ENCODE data around the gene OR5H1. TPM values are rescaled to one million over a fixed set of nuclear protein-coding genes. Genes with fewer than 3 reads are reported as not detected.

OR5H1 gene
- total RNA-seq, 1 donor: not detected

GRCh38 chr3:98151241-98151640, 20.7 kb downstream of the OR5H1 start:
- no peak overlapping the region for H3K4me3 ChIP-seq (ENCODE audit: low read depth, low read length)
- no peak for DNase-seq (ENCODE audit: low read depth)
- no peak for TF ChIP-seq CTCF (IDR thresholded peaks at IDR 0.05; ENCODE audit: insufficient read depth, low read depth, low read length)

- no peak for TF ChIP-seq CTCF (IDR thresholded peaks at IDR 0.05; ENCODE audit: insufficient read depth, low read depth, low read length)
- DNase-seq (ENCODE audit: low read depth): no peak
- H3K4me3 ChIP-seq (ENCODE audit: low read depth, low read length): no peak within 1 kb of the TSS
These were observed 35.9 kb downstream of the OR5H1 start, which contains the start of gene OR5H15 for GRCh38 chr3:98166396-98166795. OR5H15 (plus strand) TSS chr3:98166696; CDS start chr3:98168700, 2,004 bp downstream.

- DNase-seq (ENCODE audit: low read depth): no peak
- no peak for TF ChIP-seq CTCF (IDR thresholded peaks at IDR 0.05; ENCODE audit: insufficient read depth, low read depth, low read length)
- no peak overlapping the region for H3K4me3 ChIP-seq (ENCODE audit: low read depth, low read length)
These were observed 40.5 kb downstream of the OR5H1 start for GRCh38 chr3:98171071-98171470.

- DNase-seq (ENCODE audit: low read depth): no peak
These were observed 42.1 kb downstream of the OR5H1 start for GRCh38 chr3:98172621-98173020.

GRCh38 chr3:98180319-98180890, 49.9 kb downstream of the OR5H1 start:
- no peak for TF ChIP-seq CTCF (IDR thresholded peaks at IDR 0.05; ENCODE audit: insufficient read depth, low read depth, low read length)
- no peak overlapping the region for H3K4me3 ChIP-seq (ENCODE audit: low read depth, low read length)
- DNase-seq (ENCODE audit: low read depth): no peak

More at GRCh38 chr3:98172621-98173020, 42.1 kb downstream of the OR5H1 start:
- no peak overlapping the region for H3K4me3 ChIP-seq (ENCODE audit: low read depth, low read length)
- no peak for TF ChIP-seq CTCF (IDR thresholded peaks at IDR 0.05; ENCODE audit: insufficient read depth, low read depth, low read length)

- no peak for DNase-seq (ENCODE audit: low read depth)
- no peak for TF ChIP-seq CTCF (IDR thresholded peaks at IDR 0.05; ENCODE audit: insufficient read depth, low read depth, low read length)
- no peak overlapping the region for H3K4me3 ChIP-seq (ENCODE audit: low read depth, low read length)
These were observed 51.7 kb downstream of the OR5H1 start for GRCh38 chr3:98182196-98182595.

GRCh38 chr3:98185180-98185579, 54.7 kb downstream of the OR5H1 start:
- no peak for TF ChIP-seq CTCF (IDR thresholded peaks at IDR 0.05; ENCODE audit: insufficient read depth, low read depth, low read length)
- H3K4me3 ChIP-seq (ENCODE audit: low read depth, low read length): no peak overlapping the region
- DNase-seq (ENCODE audit: low read depth): no peak

Measured in fibroblast of villous mesenchyme (primary cell).